Nephron (organoid): ENCODE data around the gene KRTAP19-6.
"Not testable (repeated sequence)": the region's sequence is repeated elsewhere in the genome, so short reads cannot be mapped to it uniquely, and the experiment has no call there.

ENCODE experiments used
- H3K27ac Mint-ChIP-seq, 3 experiments: 2 replicates each; pipeline ENCODE4 v1.8.0; 2020; ENCODE audit warnings: mixed read lengths in 3 of 3, mild to moderate bottlenecking in 2 of 3, moderate library complexity in 1 of 3
- H3K27me3 Mint-ChIP-seq: 2 replicates; pipeline ENCODE4 v1.8.0; 2021; ENCODE audit warnings: low read depth, mild to moderate bottlenecking, moderate library complexity, mixed read lengths
- H3K36me3 Mint-ChIP-seq: 2 replicates; pipeline ENCODE4 v1.8.0; 2020; ENCODE audit warnings: low read depth, mixed read lengths
- H3K4me1 Mint-ChIP-seq: 2 replicates; pipeline ENCODE4 v1.8.0; 2020; ENCODE audit warnings: mixed read lengths
- H3K4me3 Mint-ChIP-seq, 3 experiments: 2 replicates each; pipeline ENCODE4 v1.8.0; 2020; ENCODE audit warnings: mild to moderate bottlenecking in 3 of 3, mixed read lengths in 3 of 3, moderate library complexity in 2 of 3
- H3K9me3 Mint-ChIP-seq: 2 replicates; pipeline ENCODE4 v1.8.0; 2020; ENCODE audit warnings: mixed read lengths
- CTCF ChIP-seq, 3 experiments: fragments of 200-600 bp; sonication (generic); IDR thresholded peaks; one replicate each; pipeline ENCODE4 v1.5.0; 2021; ENCODE audit warnings: antibody characterized with exemption in 3 of 3; ENCODE audit not compliant: unreplicated experiment in 3 of 3

The KRTAP19-6 gene

GRCh38 chr21:30552782-30553181 is 11.1 kb upstream of the KRTAP19-6 start:
- Mint-ChIP-seq H3K4me1 (no peaks in the 10 kb centered on the region), H3K4me3 (no peak overlapping the region), H3K36me3 (no peaks in the 10 kb centered on the region), H3K27ac (no peak overlapping the region), H3K9me3 (peaks cover 17% of the 10 kb centered on the region), H3K27me3 (no peaks in the 10 kb centered on the region)
- TF ChIP-seq CTCF (IDR thresholded peaks at IDR 0.05; ENCODE audit: unreplicated experiment in 3 of 3) = no peak

- no peak for TF ChIP-seq CTCF (IDR thresholded peaks at IDR 0.05; ENCODE audit: unreplicated experiment in 3 of 3)
- Mint-ChIP-seq H3K4me3 (no peak overlapping the region), H3K27me3 (no peaks in the 10 kb centered on the region), H3K27ac (no peak overlapping the region), H3K9me3 (no peaks in the 10 kb centered on the region), H3K4me1 (no peaks in the 10 kb centered on the region), H3K36me3 (no peaks in the 10 kb centered on the region)
Measured at GRCh38 chr21:30518876-30519275, 22.8 kb downstream of the KRTAP19-6 start.

GRCh38 chr21:30515681-30516080 is 26.0 kb downstream of the KRTAP19-6 start:
- no peak for TF ChIP-seq CTCF (IDR thresholded peaks at IDR 0.05; ENCODE audit: unreplicated experiment in 3 of 3)
- Mint-ChIP-seq H3K27me3 (no peaks in the 10 kb centered on the region), H3K27ac (no peak overlapping the region), H3K4me1 (no peaks in the 10 kb centered on the region), H3K9me3 (no peaks in the 10 kb centered on the region), H3K4me3 (no peak overlapping the region), H3K36me3 (no peaks in the 10 kb centered on the region)

GRCh38 chr21:30505621-30506205 is 36.0 kb downstream of the KRTAP19-6 start:
- peak in 1 of 3 experiments; percentile 29 for TF ChIP-seq CTCF (IDR thresholded peaks at IDR 0.05; ENCODE audit: unreplicated experiment in 3 of 3)
- H3K9me3 Mint-ChIP-seq, H3K36me3 Mint-ChIP-seq, H3K27ac Mint-ChIP-seq, H3K4me3 Mint-ChIP-seq, H3K4me1 Mint-ChIP-seq, H3K27me3 Mint-ChIP-seq: not testable (repeated sequence)

GRCh38 chr21:30502041-30502440 is 39.6 kb downstream of the KRTAP19-6 start, which contains the start of gene KRTAP19-5:
TSS of gene KRTAP19-5 (minus strand) at chr21:30502141. CDS start at chr21:30502090, 51 bp downstream.
- H3K4me1 Mint-ChIP-seq = no peaks in the 10 kb centered on the region
- no peaks in the 10 kb centered on the region for H3K27me3 Mint-ChIP-seq
- TF ChIP-seq CTCF (IDR thresholded peaks at IDR 0.05; ENCODE audit: unreplicated experiment in 3 of 3) = no peak
- H3K27ac Mint-ChIP-seq = no peak within 1 kb of the TSS
- peaks cover 6% of the 10 kb centered on the region for H3K9me3 Mint-ChIP-seq
- no peak within 1 kb of the TSS for H3K4me3 Mint-ChIP-seq
- no peaks in the 10 kb centered on the region for H3K36me3 Mint-ChIP-seq

- no peaks in the 10 kb centered on the region for H3K4me1 Mint-ChIP-seq
- H3K4me3 Mint-ChIP-seq = no peak within 1 kb of the TSS
- TF ChIP-seq CTCF (IDR thresholded peaks at IDR 0.05; ENCODE audit: unreplicated experiment in 3 of 3) = no peak
- H3K27me3 Mint-ChIP-seq = no peaks in the 10 kb centered on the region
- H3K36me3 Mint-ChIP-seq = no peaks in the 10 kb centered on the region
- no peaks in the 10 kb centered on the region for H3K9me3 Mint-ChIP-seq
- no peak within 1 kb of the TSS for H3K27ac Mint-ChIP-seq
Measured at GRCh38 chr21:30497065-30497464, 44.6 kb downstream of the KRTAP19-6 start, which contains the start of gene KRTAP19-4. TSS of gene KRTAP19-4 (minus strand) at chr21:30497165. CDS start at chr21:30497110, 55 bp downstream.
